ENCODE results near the gene RAD51B.

Gene RAD51B

DNA sequence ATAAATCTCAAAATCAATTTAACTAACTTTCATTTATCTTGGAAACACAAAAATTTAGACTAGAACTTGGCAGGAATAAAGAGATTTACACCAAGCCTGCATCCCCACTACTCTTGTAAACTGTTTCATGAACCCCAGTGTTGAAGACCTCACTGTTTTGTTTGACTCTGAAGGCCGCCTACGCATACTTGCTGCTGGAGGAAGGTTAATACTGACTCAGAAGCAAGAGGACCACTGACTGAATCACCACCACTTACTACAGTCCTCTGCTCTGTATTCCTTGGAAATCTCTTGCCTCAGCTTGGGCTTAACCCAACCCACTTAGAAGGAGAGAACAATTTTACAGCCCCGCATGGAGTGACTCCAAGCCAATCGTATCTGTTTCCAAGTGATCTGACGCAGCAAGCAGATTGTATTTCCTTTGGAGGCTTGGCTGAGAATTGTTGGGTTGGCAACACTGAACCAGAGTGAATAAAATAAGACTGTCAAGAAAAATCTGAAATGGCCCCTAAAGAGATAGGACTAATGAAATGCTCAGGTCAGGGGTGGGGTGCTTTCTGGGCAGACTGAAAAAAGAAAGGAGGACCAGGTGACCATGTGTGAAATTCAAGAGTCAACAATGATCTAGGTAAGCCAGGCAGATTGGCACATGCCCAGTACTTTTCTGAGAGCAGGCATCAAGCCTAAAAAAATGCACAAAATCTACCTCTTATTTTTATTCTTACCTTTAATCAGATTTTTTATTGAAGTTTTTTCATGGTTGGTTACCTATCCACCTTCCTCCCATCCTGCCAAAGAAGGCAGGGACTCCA is 724.7 kb downstream of the RAD51B start:
- peak; percentile 78 for DNase-seq (ENCODE audit: insufficient read length, low spot score)
- FAIRE-seq: peak; percentile 98

DNA sequence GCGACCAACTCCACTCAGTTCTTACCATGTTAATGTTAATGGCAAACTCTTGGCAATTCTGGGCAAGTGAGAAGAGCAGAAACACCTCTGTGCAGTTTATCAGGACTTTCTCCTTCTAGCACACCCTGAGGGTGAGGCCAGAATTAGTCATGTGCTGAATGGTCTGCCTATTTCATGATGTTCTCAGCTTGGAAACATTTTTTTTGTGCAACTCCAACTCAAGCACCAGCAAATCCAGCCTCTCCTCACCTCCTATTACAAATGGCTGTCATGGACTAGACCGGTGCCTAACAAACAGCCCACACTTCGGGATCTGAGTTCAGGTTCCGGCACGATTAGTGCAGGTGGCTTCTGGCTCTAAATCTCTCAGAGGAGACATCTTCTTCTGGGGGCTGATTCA is 727.3 kb downstream of the RAD51B start:
- FAIRE-seq: no peak

DNA sequence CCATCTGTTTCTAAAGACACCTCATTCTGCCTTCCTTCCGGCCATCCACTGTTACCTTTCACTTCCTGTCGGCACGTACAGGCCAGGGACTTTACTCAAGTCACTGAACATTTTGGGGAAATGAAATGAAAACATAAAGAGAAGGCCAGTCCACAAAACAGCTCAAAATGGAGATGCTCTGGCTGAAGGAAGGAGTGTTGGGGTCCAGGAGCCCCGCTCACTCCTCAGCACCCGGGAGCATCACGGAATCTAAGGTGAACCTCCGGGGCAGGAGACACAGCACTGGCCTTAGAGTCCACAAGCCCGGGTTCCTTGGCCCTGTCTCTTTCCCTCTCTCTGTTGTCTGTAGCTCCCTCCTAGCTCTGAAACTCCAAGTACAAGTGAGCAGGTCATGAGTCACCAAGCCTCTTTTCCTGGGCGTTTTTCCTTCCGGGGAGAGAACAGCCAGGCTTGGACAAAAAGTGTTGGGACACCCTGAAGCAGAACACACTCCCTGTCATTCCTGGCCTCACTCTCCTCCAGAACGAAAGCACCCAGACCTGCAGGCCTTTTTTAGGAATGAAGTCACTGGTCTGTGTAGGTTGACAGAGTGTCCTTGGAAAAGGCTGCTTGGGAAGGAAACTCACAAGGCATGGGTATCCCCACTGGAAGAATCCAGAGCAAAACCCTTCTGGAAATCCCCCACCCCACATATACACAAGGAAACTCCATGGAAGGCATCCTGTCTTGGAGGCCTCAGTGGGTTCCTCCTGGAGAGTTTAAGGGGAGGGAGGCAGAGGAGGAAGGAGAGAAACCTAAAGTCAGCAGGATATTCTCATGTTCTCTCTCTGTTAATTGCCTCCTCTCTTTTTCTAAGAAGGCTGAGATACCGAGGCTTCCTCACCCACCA is 728.0 kb downstream of the RAD51B start:
- peak; percentile 96 for DNase-seq (ENCODE audit: insufficient read length, low spot score)
- no peak for FAIRE-seq

More for the DNA sequence above, 727.3 kb downstream of the RAD51B start:
- DNase-seq (ENCODE audit: insufficient read length, low spot score): no peak

DNA sequence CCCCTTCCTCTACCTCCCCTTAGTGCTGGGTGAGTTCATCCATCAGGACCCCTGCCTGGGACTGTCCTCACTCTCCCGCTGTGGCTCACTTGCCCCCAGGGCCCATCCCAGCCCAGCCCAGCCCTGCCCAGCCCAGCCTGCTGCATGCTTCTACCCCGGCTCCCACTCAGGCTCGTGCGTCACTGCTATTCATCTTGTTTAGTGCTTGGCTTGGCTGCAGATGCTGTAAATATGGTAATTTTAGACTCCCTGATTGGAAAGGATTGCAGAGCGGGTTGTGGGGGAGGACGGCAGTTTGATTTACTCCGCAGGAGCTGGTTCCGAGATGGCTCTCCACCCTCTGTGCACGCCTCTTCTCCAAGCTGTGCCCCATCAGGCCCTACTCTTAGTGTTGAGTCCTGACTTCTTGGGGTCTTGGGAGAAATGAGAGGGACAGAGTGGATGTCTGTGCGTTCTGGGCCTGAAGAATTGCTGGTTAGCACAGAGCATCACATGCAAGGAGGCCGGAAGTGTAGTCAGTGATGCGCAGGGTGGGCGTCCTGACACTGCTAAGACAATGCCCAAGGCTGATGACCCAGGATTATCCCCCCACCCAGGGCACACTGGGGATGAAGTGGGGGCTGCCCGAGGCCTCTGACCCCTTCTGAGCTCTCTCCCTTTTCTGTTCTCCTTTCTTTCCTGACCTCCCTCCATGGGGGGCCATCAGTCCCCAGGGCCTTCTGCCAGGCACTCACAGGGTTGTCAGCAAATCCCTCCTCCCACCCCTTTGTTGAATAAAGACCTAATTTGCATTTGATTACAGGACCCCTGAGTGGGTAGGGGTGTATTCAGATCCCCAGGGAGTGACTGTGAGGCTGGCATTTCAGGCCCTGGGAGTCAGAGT is 728.9 kb downstream of the RAD51B start:
- peak; percentile 100 for FAIRE-seq

DNA sequence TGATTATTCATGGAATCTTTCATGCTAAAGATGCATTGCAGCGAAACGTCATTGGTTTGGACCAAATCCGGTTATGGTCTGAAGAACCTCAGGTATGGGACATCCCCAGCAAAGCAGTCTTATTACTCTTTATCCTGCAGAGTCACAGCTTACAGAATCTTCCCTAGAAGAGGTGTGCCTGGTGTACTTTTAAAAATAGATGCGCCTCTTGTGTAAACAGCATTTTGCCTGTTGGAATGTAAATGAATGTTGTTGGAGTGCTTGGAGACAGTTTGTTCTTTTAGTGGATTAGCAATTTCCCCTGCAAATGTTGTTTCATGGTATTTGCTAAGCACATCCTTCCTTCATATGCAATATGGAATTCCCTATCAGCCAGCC is 730.7 kb downstream of the RAD51B start:
- no peak for DNase-seq (ENCODE audit: insufficient read length, low spot score)
- FAIRE-seq: peak; percentile 4

More for the DNA sequence above, 728.9 kb downstream of the RAD51B start:
- peak; percentile 99 for DNase-seq (ENCODE audit: insufficient read length, low spot score)

DNA sequence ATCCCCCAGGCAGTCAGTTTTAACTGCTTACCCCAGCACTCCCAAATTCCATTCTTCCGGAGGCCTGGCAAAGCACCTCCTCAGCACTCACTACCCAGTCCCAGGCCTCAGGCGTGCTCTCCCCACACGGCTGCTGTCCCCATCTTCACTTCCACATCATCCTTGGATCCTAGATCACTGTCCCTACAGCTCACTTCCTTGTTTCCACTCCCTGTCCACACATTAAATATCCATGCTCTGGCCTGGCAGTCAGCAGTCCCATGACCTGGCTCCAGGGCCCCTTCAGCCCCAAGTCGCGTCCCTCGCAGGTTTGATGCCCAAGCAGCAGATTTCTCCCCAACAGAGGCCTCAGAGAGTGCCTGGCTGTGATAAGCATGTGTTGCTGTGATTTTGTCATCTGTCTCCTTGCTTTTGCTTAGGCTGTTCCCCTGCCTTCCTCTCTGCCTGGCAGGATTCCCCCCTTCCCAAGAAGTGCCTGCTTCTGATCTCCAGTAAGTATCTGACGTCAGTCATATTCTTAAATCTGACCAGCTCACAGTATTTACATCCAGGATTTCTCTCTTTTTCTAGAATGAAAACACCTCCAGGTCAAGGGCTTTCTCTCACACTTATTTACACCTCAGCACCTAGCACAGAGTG is 731.6 kb downstream of the RAD51B start:
- peak; percentile 71 for FAIRE-seq

DNA sequence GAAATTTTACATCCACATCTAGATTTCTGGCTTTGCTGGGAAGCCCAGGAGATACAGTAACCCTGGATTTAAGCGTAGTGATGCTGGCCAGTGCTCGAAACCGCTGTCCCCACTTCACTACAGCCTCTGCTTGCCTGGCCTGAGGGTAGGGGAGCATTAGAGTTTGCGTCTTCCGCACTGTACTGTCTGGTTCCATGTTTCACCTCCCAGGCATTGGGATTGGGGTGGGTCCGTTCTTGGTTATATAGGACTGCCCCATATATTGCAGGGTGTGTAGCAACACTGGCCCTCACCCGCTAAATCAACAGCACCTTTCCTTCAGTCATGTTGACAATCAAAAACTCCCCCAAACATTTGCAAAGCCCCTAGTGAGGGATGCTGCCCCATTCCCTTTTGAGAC is 732.5 kb downstream of the RAD51B start:
- FAIRE-seq (peak; percentile 31), DNase-seq (ENCODE audit: insufficient read length, low spot score) (no peak)

More for the DNA sequence above, 731.6 kb downstream of the RAD51B start:
- no peak for DNase-seq (ENCODE audit: insufficient read length, low spot score)

DNA sequence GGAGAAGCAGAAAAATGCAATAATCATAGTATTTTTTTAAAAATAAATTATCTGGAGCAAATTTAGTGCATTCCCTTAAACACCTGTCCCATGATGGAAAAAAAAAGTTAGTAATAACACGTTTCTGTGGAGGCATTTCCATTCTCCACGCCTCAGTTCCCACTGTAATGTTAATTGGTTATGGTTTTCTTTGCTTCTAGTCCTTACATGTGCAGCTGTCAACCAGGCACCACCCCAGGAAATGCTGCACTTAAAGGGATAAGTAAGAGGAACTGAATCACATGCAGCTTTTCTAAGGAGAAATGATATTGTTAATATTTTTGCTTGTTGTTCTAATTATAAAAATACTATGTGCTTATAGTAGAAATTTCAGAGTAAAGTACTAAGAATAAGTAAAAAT is 733.0 kb downstream of the RAD51B start:
- FAIRE-seq (no peak), DNase-seq (ENCODE audit: insufficient read length, low spot score) (no peak)

DNA sequence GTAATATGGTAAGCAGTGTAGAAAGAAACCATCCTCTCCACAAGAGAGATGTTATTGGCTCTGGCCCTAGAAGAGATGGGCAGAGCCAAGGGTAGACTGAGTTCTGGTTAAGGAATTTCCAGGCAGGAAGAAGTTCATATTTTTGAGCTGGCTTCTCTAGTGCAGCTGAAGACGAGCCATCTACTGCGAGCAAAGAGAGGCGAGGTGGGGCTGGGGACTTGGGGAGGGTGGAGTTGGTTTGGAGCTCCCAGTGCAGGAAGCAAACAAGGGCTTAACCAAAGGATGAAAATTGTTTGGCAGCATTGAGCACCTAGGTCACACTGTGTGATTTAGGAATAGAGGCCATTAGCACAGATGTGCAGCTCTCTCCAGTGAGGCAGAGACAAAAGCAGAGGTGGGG is 733.7 kb downstream of the RAD51B start:
- DNase-seq (ENCODE audit: insufficient read length, low spot score) (no peak), FAIRE-seq (peak; percentile 73)

DNA sequence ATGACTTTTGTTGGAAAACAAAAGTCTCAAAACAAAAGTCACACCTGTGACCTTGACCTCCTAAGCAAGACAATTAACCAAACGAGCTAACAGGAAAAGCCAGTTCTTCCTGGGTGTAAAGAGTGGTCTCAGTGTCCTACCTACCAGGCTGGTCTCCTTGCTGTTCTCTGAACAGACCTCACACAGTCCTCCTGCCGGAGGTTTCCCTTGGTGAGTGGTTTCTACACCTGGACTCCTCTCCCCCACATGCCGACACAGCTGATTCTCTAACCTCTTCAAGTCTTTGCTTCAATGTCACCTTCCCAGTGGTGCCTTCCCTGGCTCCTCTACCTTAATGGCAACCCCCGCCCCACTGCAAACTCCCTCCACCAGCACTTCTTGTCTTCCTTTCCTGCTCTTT is 734.7 kb downstream of the RAD51B start:
- DNase-seq (ENCODE audit: insufficient read length, low spot score) (no peak), FAIRE-seq (peak; percentile 84)

DNA sequence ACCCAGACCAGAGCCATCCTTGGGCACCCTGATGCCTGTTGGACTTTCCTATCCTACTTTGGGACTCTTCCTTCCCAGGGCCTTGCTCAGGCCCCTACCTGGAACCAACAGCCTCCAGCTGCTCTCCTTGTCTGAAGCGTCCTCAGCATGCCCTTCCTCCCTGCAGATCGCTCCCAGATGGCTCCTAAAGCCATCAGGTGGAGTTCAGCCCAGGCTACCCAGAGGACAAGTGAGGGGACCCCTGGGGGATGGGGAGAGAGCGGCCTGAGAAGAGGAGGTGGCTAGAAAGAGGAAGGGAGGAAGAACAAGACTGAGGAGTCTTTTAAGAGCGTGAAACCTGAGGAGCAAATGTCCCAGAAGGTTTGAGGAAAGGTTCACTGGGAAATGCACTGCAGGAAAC is 736.7 kb downstream of the RAD51B start:
- FAIRE-seq: peak; percentile 88
- no peak for DNase-seq (ENCODE audit: insufficient read length, low spot score)

DNA sequence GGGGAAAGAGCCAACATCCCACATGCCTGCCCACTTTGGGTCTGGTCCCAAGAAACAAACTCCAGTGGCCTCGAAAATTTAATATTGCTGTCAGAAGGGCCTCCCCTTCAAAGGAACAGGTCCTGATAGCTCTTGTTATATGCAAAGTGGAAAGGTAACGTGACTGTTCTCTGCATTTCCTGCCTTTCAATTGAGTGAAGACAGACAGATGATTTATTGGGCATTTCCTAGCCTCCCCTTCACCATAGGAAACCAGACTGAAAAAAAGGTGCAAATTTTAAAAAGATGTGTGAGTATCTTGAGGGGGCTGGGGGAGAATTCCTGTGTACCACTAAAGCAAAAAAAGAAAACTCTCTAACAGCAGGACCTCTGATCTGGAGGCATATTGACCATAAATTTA is 738.1 kb downstream of the RAD51B start:
- FAIRE-seq: no peak
- no peak for DNase-seq (ENCODE audit: insufficient read length, low spot score)

DNA sequence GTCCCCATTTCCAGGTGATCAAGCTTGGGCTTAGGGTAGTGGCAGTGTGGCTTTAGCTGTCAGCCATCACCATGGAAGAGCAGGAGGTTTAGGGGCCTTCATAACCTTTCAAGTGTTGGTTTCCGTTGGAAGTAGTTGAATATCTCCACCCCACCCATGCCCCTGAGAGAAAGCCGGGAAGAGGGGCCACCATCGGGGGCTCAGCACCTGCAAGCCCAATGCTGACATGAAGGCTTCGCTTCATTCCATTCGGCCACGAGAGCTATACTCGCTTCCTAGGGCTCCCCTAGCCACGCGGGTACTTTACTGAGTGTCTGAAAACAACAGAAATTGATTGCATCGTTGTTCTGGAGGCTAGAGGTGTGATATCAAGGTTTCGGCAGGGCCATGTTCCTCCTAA is 738.5 kb downstream of the RAD51B start:
- FAIRE-seq (no peak), DNase-seq (ENCODE audit: insufficient read length, low spot score) (no peak)

DNA sequence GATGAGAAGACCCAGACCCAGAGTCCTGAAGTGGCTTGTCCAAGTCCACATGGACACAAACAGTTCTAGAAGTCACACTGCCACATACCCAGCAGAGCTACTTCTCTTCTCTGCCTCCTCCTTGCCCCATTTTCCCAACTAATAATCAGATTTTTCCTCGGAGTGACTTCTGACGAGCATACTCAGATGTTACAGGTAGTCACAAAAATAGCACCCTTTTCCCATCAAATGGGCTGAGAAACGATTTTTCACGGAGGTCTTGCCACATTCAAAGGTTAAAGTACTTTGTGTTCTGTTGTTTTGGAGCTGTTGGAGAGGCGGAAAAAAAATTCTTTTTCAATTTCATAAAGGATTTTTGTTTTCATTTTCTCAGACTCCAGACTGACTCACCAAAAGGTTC is 740.4 kb downstream of the RAD51B start:
- FAIRE-seq (no peak), DNase-seq (ENCODE audit: insufficient read length, low spot score) (no peak)

DNA sequence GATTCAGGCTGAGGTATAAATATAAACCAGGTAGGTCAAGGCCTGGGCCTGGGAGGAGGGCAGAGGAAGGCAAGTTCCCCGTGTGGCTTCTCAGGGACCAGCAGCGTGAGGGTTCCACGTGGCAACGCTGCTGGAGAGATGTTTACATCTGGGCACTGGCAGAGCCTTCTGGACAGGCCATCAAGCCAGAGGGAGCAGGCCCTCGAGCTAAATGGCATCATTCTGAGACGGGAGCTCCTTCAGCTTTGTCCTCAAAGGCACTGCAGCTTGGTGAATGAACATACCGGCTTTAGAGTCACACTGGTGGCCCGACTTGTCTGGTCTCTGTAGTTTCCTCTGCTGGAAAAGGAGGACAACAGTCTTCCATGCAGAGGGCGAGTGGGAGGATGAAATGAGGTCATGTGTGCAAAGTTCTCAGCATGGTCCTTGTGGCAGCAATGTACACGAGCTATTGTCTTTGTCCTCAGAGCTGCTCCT is 742.0 kb downstream of the RAD51B start:
- peak; percentile 90 for FAIRE-seq
- DNase-seq (ENCODE audit: insufficient read length, low spot score): no peak

DNA sequence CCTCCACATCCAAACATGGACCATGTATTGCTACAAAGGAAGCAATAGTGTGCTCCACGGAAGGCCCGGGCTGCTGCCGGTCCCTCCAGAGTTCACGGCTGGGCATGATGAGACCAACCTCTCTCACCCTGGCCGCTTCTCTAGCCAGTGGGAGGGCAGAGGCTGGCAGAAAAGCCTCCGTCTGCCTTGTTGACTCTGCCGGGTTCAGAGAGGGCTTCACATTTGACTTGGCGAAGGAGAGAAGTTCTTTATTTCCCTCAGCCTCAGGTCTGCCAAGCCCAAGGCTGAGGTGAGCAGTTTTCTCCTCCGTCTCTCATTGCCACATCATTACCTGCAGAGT is 743.3 kb downstream of the RAD51B start:
- FAIRE-seq (no peak), DNase-seq (ENCODE audit: insufficient read length, low spot score) (no peak)

DNA sequence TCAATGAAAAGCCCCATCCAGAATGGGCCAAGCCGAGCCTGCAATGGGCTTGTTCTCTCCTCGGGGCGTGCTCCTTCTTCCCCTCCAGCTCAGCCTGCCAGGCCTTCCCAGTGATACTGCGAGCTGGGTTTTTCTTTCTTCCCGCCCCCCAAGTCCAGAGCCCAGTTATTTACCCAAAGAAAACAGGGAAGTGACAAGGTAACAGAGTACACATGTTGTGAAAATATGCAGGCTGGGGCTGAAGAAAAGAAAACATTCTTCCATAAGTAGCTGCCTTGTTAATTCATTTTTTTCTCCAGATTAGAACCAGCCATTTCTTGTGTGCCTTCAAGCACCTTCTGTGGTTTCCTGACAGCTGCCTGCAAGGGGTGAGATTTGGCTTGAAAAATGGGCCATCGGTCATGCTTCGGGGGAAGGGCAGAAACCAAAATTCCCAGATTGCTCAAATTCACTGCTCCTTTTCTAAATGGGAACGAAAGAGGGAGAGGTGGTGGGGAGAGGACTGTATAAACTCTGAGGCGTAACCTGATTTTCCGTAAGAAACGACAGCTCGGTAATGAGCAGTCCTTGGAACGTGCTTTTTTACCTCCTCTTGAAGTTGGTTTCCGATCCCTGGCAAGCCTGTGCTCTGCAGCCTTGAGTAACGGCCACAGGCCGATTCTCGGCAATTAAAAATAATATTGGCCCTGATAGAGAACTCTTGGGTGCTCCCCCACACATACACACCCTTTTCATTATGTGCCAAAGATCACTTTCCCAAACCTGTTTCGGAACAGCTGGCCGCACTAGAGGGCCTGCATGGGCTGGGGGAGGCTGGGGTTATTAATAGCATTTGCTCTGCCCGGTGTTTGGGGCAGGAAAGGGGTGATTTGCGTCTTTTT is 743.9 kb downstream of the RAD51B start:
- FAIRE-seq: peak; percentile 95
- DNase-seq (ENCODE audit: insufficient read length, low spot score): no peak

DNA sequence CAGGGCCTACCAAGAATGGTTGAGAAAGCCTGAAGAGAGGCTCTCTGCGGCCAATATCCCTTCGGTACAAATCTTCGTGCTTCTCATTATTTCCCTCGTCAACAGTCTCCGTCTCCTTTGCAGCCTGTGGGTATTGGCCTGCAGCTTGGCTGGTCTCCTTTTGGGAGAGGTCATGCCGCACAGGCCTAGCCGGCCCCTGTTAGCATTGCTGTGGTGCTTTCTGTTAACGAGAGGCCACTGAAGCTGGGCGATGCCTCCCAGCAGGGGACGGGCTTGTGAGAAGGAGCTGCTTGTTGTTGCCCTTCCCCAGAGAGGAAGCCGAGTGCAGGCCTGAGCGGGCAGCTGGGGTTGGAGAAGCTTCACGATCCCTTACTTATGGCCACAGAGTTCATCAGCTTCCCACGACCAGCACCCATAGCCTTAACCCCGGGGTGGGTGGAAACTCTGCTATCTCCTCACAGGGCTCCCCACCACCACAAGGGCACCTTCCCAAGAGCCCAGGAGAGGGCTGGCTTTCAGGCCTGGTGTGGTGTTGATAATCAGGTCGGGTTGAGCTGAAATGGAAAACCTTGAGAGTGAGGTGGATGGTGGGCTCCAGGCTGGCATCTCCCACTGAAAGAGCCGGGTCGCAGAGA is 744.7 kb downstream of the RAD51B start:
- DNase-seq (ENCODE audit: insufficient read length, low spot score) (no peak), FAIRE-seq (peak; percentile 54)

All from HTR-8/SVneo (cell line).